ENCODE data around the gene VPS45. TPM values are rescaled to one million over a fixed set of nuclear protein-coding genes. Genes with fewer than 3 reads are reported as not detected.
"Not testable (repeated sequence)": the region's sequence is repeated elsewhere in the genome, so short reads cannot be mapped to it uniquely, and the experiment has no call there.

The VPS45 gene
- total and polyA plus RNA-seq, 8 donors, result 7.4 to 23.7 (median 13.2) TPM

GRCh38 chr1:150127464-150127863 lies 59.9 kb downstream of the VPS45 start:
- no peak for FAIRE-seq
- Histone ChIP-seq H3K27ac (no peak overlapping the region), H3K4me3 (no peak overlapping the region), H3K4me1 (no peaks in the 10 kb centered on the region), H3K9me3 (no peaks in the 10 kb centered on the region), H3K27me3 (no peaks in the 10 kb centered on the region), H3K36me3 (no peaks in the 10 kb centered on the region)
- intact Hi-C loops (cut with DNase I), result no loop called here
- no peak for TF ChIP-seq CTCF (IDR thresholded peaks at IDR 0.05)
- ATAC-seq, result no peak
- no peak for DNase-seq

GRCh38 chr1:150127868-150128267 lies 60.3 kb downstream of the VPS45 start:
- no peaks in the 10 kb centered on the region for H3K27me3 ChIP-seq
- DNase-seq (no peak), FAIRE-seq (no peak), ATAC-seq (no peak)
- intact Hi-C loops (cut with DNase I), result no loop called here
- H3K9me3 ChIP-seq, result no peaks in the 10 kb centered on the region
- TF ChIP-seq CTCF (IDR thresholded peaks at IDR 0.05), result no peak
- 98% methylated on average over 7 of the region's 7 CpGs for WGBS, 2 donors
- H3K4me1 ChIP-seq, result no peaks in the 10 kb centered on the region
- H3K4me3 ChIP-seq, result no peak overlapping the region
- no peaks in the 10 kb centered on the region for H3K36me3 ChIP-seq
- no peak overlapping the region for H3K27ac ChIP-seq

- H3K27ac ChIP-seq, result no peak overlapping the region
- DNase-seq, result no peak
- FAIRE-seq, result no peak
- H3K4me1 ChIP-seq, result no peaks in the 10 kb centered on the region
- H3K9me3 ChIP-seq, result no peaks in the 10 kb centered on the region
- no peak for TF ChIP-seq CTCF (IDR thresholded peaks at IDR 0.05)
- no peak for ATAC-seq
- no peak overlapping the region for H3K4me3 ChIP-seq
- H3K27me3 ChIP-seq, result no peaks in the 10 kb centered on the region
- H3K36me3 ChIP-seq, result no peaks in the 10 kb centered on the region
- intact Hi-C loops (cut with DNase I), result no loop called here
- WGBS, 2 donors, result 92 to 94% methylated on average over 1 of the region's 1 CpG
Observed at GRCh38 chr1:150132372-150132771, 64.8 kb downstream of the VPS45 start.

GRCh38 chr1:150134537-150134936 lies 67.0 kb downstream of the VPS45 start:
- ATAC-seq, result no peak
- no peak for DNase-seq
- H3K4me1 ChIP-seq, result no peaks in the 10 kb centered on the region
- no peaks in the 10 kb centered on the region for H3K27me3 ChIP-seq
- TF ChIP-seq CTCF (IDR thresholded peaks at IDR 0.05), result no peak
- H3K4me3 ChIP-seq, result no peak overlapping the region
- intact Hi-C loops (cut with DNase I), result no loop called here
- no peaks in the 10 kb centered on the region for H3K9me3 ChIP-seq
- no peak for FAIRE-seq
- no peak overlapping the region for H3K27ac ChIP-seq
- H3K36me3 ChIP-seq, result no peaks in the 10 kb centered on the region
- 87 to 93% methylated on average over 1 of the region's 1 CpG for WGBS, 2 donors

GRCh38 chr1:150135400-150135799 lies 67.8 kb downstream of the VPS45 start:
- H3K36me3 ChIP-seq; FAIRE-seq; H3K9me3 ChIP-seq; ATAC-seq; H3K4me3 ChIP-seq; intact Hi-C loops (cut with DNase I); H3K27ac ChIP-seq; H3K4me1 ChIP-seq; DNase-seq; H3K27me3 ChIP-seq: not testable (repeated sequence)
- WGBS, 2 donors, result 97 to 98% methylated on average over 6 of the region's 6 CpGs

- no peak for FAIRE-seq
- no peaks in the 10 kb centered on the region for H3K9me3 ChIP-seq
- H3K36me3 ChIP-seq, result no peaks in the 10 kb centered on the region
- H3K27ac ChIP-seq, result no peak overlapping the region
- DNase-seq, result no peak
- 82 to 89% methylated on average over 5 of the region's 5 CpGs for WGBS, 2 donors
- ATAC-seq, result no peak
- intact Hi-C loops (cut with DNase I), result no loop called here
- H3K27me3 ChIP-seq, result no peaks in the 10 kb centered on the region
- TF ChIP-seq CTCF (IDR thresholded peaks at IDR 0.05), result no peak
- no peaks in the 10 kb centered on the region for H3K4me1 ChIP-seq
- H3K4me3 ChIP-seq, result no peak overlapping the region
Observed at GRCh38 chr1:150138044-150138443, 70.5 kb downstream of the VPS45 start.

Measured in pancreas (tissue), 10 donors.